HFF-Myc (cell line): ENCODE results near the gene TDRD9.
"Not testable (repeated sequence)": the region's sequence is repeated elsewhere in the genome, so short reads cannot be mapped to it uniquely, and the experiment has no call there.

ENCODE experiments used
- DNase-seq: peaks from one replicate; pipeline ENCODE4 v3.0.0-alpha.2; 2011; ENCODE audit warnings: low read depth; ENCODE audit errors: extremely low read depth
- H3K4me3 ChIP-seq: replicated peaks from 2 replicates; pipeline ENCODE4 v1.5.1; 2011; ENCODE audit warnings: low read depth, mild to moderate bottlenecking, control low read depth, low read length
- CTCF ChIP-seq: IDR thresholded peaks from 2 replicates; pipeline ENCODE4 v1.5.1; 2012; ENCODE audit warnings: mild to moderate bottlenecking, low read depth, low read length, control low read depth; ENCODE audit errors: missing control alignments

TDRD9 gene

GRCh38 chr14:103910262-103910935, 17.9 kb upstream of the TDRD9 start:
- H3K4me3 ChIP-seq = no peak overlapping the region
- peak; percentile 81 for TF ChIP-seq CTCF
- DNase-seq = peak; percentile 49

GRCh38 chr14:103910984-103911383, 17.3 kb upstream of the TDRD9 start:
- DNase-seq = no peak

DNA sequence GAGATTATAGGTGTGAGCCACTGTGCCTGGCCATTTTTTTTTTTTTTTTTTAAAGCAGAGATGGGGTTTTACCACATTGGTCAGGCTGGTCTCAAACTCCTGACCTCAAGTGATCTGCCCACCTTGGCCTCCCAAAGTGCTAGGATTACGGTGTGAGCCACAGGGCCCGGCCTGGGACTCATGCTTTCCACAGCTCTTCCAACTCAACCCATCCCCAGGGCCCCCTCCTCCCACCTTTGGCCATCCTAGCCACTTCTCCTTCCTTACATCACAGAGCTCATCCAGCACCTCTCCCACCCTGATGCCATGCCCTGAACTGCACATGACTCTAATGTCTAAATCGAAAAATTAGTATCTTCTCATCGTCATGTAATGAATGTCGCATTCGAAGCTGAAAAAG, 12.6 kb upstream of the TDRD9 start:
- TF ChIP-seq CTCF = no peak
- no peak overlapping the region for H3K4me3 ChIP-seq
- no peak for DNase-seq

More at GRCh38 chr14:103910984-103911383, 17.3 kb upstream of the TDRD9 start:
- no peak overlapping the region for H3K4me3 ChIP-seq
- no peak for TF ChIP-seq CTCF

DNA sequence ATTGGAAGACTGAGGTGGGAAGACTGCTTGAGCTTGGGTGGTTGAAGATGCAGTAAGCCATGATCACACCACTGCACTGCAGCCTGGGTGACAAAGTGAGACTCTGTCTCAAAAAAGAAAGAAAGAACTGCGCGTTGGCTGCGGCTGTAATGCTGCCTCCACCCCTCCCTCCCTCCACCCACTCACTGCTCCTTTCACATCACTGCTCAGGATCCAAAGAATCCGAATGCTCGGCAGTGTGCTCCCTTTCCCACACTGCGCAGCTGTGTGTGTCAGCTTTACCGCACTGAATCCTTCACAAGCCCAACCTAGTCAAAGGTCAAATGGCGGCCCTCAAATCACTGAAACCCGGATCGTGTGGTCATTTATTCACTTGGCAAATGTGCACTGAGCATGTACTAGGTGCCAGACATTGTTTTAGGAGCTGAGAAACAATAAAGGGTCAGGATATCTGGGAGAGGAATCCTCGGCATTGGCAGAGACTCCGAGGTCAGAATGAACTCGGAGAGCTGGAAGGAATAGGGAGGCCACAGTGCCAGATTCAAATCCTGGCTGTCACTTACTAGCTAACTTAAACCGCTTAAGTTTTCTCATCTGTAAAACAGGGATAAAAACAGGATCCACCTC, 11.5 kb upstream of the TDRD9 start:
- H3K4me3 ChIP-seq = no peak overlapping the region
- DNase-seq = no peak
- no peak for TF ChIP-seq CTCF

GRCh38 chr14:103920981-103921854, 7.0 kb upstream of the TDRD9 start:
- TF ChIP-seq CTCF = peak; percentile 98
- peak; percentile 59 for DNase-seq
- H3K4me3 ChIP-seq = peak overlapping the region; percentile 99

DNA sequence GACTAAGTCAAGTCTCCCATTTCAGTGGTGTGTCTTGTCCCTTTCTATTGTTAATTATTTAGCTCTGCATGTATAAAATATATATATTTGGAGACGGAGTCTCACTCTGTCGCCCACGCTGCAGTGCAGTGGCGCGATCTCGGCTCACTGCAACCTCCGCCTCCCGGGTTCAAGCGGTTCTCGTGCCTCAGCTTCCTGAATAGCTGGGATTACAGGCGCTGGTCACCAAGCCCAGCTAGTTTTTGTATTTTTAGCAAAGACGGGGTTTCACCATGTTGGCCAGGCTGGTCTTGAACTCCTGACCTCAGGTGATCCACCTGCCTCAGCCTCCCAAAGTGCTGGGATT, 6.4 kb upstream of the TDRD9 start:
- DNase-seq = not testable (repeated sequence)
- peak overlapping the region; percentile 99 for H3K4me3 ChIP-seq

DNA sequence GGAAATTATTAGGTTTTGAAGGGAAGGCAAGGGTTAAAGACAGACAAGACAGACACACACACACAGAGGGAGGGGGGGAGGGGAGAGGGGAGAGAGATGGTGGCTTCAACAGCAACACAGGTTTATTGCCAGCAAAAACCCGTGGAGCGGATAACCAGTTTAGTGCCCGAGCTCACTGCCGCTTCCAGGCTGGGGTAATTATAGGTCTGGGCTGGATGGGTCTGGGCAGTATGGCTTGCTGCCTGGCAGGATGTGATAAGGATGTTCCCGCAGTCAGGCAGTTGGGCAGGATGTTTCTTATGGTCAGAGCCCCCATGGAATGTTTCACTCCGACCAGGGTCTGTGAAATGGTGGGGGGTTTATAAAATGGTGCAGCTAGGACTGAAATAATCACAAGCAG, 4.4 kb upstream of the TDRD9 start:
- H3K4me3 ChIP-seq = no peak overlapping the region
- TF ChIP-seq CTCF = no peak
- no peak for DNase-seq
